ENCODE measurements around the gene GAMT. TPM values are rescaled to one million over a fixed set of nuclear protein-coding genes. Genes with fewer than 3 reads are reported as not detected.

GAMT gene
- total and polyA plus RNA-seq, 2 of the 13 experiments (the other 11 are each of a cell fraction or from before 2014, with no cell fraction given), result 115 to 124 TPM

GRCh38 chr19:1408300-1409203 lies 7.2 kb upstream of the GAMT start (continued):
- TF ChIP-seq SNAPC4 (CRISPR knock-in tag; IDR thresholded peaks at IDR 0.05) (no peak), ZNF784 (CRISPR knock-in tag; IDR thresholded peaks at IDR 0.05; ENCODE audit: borderline replicate concordance) (no peak), HNF1B (CRISPR knock-in tag; IDR thresholded peaks at IDR 0.05) (no peak), GLI4 (CRISPR knock-in tag; IDR thresholded peaks at IDR 0.05; ENCODE audit: borderline replicate concordance) (no peak), REXO4 (CRISPR knock-in tag; IDR thresholded peaks at IDR 0.05; ENCODE audit: borderline replicate concordance) (no peak), JUNB (CRISPR knock-in tag; IDR thresholded peaks at IDR 0.05; ENCODE audit: borderline replicate concordance) (no peak), ZBTB25 (CRISPR knock-in tag; IDR thresholded peaks at IDR 0.05) (peak; percentile 49; the same call in 1 of the 2 replicates), MED13 (CRISPR knock-in tag; IDR thresholded peaks at IDR 0.05) (no peak), ZSCAN5A (CRISPR knock-in tag; IDR thresholded peaks at IDR 0.05; ENCODE audit: borderline replicate concordance) (no peak), ISX (CRISPR knock-in tag; conservative IDR thresholded peaks at IDR 0.05) (no peak), RXRA (CRISPR knock-in tag; IDR thresholded peaks at IDR 0.05) (peak; percentile 34; the same call in 1 of the 2 replicates), MIER2 (CRISPR knock-in tag; IDR thresholded peaks at IDR 0.05) (no peak), MAFG (CRISPR knock-in tag; IDR thresholded peaks at IDR 0.05) (no peak), FOXK1 (CRISPR knock-in tag; IDR thresholded peaks at IDR 0.05; ENCODE audit: borderline replicate concordance, low read depth) (no peak), LCORL (IDR thresholded peaks at IDR 0.05) (no peak), LCORL (CRISPR knock-in tag; IDR thresholded peaks at IDR 0.05) (0 out of 2 replicates have a peak, but pooled peaks have one; percentile 26), ZNF383 (CRISPR knock-in tag; IDR thresholded peaks at IDR 0.05; ENCODE audit: borderline replicate concordance) (no peak), MZF1 (CRISPR knock-in tag; IDR thresholded peaks at IDR 0.05; ENCODE audit: borderline replicate concordance) (no peak)

Data from HepG2 (cell line).